ENCODE data around the gene UMAD1. TPM values are rescaled to one million over a fixed set of nuclear protein-coding genes. Genes with fewer than 3 reads are reported as not detected.

Gene UMAD1
- total RNA-seq, 1 experiment from 2014 or later = 15.6 TPM

Other genes starting within 250 kb of the UMAD1 start
- 0.02 and 0.03 TPM in 2 replicates for gene COL28A1, start 104.9 kb upstream of the UMAD1 start, total RNA-seq (2014; rRNA removed; shearing (Covaris generic))
- 44.4 and 47.1 TPM in 2 replicates for gene MIOS, start 73.9 kb upstream of the UMAD1 start, total RNA-seq (2014; rRNA removed; shearing (Covaris generic))
- 88.8 and 91.5 TPM in 2 replicates for gene RPA3, start 77.9 kb downstream of the UMAD1 start, total RNA-seq (2014; rRNA removed; shearing (Covaris generic))